HG02763 (cell line): ENCODE results near the gene VARS1.
"Not testable (repeated sequence)": the region's sequence is repeated elsewhere in the genome, so short reads cannot be mapped to it uniquely, and the experiment has no call there.

ENCODE experiments used
- ATAC-seq: cut with Tn5 transposase; IDR thresholded peaks from one replicate; pipeline ENCODE4 v1.9.1; 2021; ENCODE audit warnings: mild to moderate bottlenecking, moderate library complexity; ENCODE audit not compliant: unreplicated experiment

The VARS1 gene

DNA sequence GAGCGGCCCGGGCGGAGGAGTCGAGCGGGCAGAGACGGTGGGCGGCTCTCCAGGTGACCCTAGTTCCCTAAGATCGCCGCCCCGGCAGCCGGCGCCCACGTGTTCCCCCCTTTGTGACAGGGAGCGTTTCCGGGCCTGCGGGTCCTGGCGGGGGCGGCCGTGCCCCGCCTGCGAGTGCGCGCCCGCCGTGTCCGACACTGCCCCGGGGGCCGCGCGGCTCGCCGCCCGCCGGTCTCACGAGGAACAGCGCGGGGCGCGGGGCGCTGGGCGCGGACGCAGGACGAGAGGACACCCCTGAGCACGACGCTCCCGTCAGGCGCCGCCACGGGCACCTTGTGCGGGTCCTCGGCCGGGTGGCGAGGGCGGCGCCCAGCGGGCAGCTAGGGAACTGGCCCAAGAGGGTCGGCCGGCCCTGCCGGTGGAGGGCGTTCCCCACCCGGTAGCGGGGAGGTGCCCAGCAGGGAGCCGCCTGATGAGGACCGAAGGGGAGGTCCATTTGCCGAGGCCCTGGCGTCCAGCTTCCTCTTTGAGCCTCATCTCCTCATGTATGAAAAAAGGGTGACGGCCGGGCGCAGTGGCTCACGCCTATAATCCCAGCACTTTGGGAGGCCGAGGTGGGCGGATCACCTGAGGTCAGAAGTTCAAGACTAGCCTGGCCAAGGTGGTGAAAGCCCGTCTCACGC is at the start of gene VARS1:
Gene VARS1 (minus strand): TSS at position 137 of the 683 bp plus-strand sequence. CDS start 535 bp downstream, outside the sequence.
- ATAC-seq = peak; percentile 76

DNA sequence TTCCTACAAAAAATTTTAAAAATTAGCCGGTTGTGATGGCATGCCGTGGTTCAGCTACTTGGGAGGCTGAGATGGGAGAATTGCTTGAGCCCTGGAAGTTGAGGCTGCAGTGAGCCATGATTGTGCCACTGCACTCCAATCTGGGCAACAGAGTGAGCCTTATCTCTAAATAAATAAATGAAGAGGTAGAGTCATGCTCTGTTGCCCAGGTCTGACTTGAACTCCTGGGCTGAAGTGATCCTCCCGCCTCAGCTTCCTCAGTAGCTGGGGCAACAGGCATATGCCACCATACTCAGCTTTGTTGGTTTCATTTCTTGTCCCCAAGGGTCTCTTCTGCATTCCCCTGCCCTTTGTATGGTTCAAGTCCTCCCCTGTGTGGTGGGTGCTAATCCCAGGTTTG is 49.0 kb upstream of the VARS1 start:
- ATAC-seq = no peak

DNA sequence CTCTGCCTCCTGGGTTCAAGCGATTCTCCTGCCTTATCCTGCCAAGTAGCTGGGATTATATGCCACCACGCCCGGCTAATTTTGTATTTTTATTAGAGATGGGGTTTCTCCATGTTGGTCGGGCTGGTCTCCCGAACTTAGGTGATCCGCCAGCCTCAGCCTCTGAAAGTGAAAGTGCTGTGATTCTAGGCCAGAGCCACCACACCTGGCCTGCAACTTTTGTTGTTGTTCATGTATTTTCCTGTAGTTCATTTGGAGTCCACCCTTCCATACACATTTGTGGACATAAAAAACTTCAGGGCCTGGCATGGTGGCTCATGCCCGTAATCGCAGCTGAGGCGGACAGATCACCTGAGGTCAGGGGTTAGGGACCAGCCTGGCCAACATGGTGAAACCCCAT is 46.5 kb upstream of the VARS1 start:
- ATAC-seq = no peak

DNA sequence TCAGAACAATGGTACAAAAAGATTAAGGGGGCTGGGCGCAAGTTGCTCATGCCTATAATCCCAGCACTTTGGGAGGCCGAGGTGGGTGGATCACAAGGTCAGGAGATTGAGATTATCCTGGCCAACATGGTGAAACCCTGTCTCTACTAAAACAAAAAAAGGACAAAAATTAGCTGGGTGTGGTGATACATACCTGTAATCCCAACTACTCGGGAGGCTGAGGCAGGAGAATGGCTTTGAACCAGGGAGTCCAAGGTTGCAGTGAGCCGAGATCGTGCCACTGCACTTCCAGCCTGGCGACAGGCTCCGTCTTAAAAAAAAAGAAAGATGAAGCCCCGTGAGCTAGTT is 44.2 kb upstream of the VARS1 start:
- ATAC-seq = not testable (repeated sequence)

DNA sequence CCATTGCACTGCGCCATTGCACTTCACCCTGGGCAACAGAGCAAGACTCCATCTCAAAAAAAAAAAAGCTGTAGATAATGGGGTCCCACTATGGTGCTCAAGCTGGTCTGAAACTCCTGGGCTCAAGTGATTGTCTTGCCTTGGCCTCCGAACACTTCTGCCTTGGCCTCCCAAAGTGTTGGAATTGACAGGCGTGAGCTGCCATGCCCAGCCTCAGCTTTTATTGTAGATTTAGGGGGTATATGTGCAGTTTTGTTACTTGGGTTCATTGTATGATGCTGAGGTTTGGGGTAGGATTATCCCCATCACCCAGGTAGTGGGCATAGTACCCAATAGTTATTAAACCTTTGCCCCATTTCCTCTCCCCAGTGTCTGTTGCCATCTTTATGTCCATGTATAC is 43.4 kb upstream of the VARS1 start:
- ATAC-seq = no peak

DNA sequence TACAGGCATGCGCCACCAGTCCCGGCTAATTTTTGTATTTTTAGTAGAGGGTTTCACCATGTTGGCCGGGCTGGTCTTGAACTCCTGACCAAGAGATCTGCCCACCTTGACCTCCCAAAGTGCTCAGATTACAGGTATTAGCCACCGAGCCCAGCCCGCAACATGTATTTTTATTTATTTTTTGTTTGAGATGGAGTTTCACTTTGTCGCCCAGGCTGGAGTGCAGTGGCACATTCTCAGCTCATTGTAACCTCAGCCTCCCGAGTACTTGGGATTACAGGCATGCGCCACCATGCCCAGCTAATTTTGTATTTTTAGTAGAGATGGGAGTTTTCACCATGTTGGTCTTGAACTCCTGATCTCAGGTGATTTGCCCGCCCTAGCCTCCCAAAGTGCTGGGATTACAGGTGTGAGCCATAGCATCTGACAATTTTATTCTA is 42.6 kb upstream of the VARS1 start:
- not testable (repeated sequence) for ATAC-seq

DNA sequence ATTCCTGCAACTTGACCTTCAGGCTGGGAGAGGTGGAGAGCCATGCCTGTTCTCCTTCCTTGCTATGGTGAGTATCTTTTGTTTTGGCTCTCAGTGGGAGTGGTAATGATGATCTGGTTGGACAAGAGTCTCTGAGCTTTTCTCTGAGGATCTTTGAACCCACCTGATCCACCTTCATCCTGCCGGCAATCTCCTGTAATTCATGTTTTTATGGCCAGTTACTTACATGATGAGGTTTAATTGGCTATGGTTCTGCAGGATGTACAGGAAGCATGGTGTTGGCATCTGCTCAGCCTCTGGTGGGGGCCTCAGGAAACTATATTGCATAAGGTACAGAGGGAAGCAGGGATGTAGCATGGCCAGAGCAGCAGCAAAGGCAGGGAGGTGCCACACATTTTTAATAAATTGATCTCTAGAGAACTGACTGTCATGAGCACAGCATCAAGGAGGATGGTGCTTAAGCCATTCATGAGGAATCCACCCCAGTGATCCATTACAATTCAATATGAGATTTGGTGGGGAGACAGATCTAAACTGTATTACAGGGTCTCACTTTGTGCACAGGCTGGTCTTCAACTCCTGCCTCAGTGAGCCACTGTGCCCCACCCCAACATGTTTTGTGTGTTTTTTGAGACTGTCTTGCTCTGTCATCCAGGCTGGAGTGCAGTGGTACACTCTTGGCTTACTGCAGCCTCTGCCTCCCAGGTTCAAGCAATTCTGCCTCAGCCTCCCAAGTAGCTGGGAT is 42.0 kb upstream of the VARS1 start:
- ATAC-seq = no peak

DNA sequence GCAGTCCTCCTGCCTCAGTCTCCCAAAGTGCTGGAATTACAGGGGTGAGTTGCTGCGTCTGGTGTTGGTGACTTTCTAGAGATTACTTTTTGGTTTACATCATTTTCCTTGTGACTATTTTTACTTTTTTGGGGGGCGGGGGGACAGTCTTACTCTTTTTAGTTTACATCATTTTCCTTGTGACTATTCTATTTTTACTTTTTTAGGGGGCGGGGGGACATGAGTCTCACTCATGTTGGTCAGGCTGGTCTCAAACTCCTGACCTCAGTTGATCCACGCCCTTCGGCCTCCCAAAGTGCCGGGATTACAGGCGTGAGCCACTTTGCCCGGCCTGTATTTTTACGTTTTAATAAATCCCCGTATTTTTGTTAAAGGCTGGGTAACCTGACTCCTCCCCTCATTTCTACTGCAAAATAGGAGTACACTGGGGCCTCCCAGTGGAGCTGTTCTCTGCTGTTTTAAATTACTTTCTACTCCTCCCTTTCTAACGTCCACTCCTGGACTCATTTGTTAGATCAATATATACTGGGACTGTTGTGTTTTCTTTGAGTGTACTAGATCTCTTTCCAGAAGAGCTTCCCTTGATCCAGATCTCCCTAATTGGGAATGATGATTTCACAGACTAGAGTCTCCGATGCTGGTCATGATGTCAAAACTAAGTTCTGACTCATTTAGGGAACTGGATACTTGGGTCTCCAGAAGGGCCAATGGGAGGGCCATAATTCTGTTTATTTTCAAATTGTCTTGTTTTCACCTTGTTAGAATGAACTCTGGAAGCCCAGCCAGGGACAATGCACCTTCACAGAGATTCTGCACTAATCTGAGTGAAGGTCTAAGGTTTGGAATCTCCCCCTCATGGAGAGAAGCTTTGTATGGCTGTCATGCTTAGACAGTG is 41.2 kb upstream of the VARS1 start:
- no peak for ATAC-seq

DNA sequence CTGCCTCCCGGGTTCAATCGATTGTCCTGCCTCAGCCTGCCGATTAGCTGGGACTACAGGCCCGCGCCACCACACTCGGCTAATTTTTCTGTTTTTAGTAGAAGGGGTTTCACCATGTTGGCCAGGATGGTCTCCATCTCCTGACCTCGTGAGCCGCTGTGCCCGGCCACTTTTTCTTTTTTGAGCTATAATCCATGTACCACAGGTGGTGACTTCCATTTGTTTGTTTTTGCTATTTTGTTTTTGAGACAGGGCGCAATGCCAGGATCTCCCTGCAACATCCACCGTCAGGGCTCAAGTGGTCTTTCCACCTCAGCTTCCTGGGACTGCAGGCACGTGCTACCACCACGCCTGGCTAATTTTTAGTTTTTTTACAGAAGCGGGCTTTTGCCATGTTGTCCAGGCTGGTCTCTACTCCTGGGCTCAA is 40.5 kb upstream of the VARS1 start:
- no peak for ATAC-seq

DNA sequence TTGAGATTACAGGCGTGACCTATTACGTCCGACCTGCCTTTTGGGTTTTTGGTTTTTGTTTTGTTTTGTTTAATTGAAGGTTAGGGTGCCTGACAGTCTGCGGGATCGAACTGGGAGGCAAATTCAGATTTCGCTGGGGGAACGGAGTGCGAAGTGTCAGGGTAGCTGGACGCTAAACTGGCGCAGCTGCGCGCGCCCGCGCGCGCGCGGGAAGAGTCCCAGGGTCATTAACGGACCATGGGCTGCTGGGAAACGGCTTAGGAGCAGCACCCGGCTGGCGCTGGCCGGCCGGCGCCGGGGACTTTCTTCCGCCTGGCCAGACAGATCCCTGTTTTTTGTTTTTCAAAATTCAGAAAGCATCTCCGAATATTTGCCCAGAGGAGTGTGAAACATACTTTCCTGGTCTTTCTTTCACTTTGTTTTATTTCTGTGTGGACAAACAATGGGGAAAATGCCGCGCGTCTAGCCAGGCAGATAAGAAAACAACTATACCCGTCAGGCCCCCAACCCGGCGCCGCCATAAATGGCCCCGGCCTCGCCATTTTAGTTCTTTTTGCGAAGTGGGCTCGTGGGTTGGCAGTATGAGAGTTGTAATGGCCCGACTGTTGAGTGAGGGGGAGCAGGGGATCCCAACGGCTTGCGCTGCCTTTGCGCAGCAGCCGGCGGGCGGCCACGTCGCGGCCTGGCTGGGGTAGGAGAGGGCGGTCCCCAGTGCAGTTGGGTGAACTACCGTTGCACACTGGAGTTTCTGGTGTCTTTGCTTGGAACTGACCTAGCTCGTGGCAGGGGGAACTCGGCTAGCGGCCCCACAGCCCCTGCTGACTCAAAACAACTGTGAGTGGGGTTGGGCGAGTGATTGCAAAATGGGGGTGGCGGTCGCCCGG is 39.1 kb upstream of the VARS1 start:
- peak; percentile 43 for ATAC-seq

DNA sequence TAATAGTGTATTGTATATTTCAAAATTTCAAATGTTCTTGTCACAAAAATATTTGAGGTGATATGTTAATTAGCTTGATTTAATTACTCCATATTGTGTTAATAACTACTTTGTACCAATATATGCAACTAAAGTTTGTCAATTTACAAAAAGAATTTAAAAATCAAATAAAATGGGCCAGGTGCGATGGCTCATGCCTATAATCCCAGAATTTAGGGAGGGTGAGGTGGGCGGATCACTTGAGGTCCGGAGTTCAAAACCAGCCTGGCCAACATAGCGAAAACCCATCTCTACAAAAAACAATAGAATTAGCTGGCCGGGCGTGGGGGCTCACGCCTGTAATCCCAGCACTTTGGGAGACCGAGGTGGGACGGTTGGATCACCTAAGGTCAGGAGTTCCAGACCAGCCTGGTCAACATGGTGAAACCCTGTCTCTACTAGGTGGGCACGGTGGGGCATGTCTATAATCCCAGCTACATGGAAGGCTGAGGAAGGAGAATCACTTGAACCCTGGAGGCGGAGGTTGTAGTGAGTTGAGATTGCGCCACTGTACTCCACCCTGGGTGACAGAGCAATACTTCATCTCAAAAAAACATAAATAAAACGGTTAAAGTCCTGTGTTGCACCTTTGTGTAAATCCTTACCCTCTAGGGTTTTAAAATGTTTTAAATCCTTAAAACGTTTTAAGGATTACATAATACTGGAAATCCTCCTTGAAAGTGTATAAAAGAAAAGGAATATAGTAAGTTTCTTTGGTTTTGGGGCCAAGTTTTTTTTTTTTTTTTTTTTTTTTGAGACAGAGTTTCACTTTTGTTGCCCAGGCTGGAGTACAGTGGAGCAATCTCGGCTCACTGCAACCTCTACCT is 36.0 kb upstream of the VARS1 start:
- ATAC-seq = no peak

DNA sequence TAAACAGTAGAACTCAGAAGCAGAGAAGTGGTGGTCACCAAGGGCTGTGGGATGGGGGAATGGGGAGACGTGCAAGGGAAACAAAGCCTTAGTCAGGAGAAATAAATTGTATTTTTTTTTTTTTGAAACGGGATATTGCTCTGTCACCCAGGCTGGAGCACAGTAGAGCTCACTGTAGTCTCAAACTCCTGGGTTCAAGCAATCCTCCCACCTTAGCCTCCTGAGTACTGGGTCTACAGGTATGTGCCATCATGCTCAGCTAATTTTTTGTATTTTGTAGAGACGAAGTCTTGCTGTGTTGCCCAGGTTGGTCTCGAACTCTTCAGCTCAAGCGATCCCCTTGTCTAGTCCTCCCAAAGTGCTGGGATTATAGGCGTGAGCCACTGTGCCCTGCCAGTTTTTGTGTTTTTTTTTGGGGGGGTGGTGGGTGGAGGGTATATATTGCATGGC is 35.4 kb upstream of the VARS1 start:
- no peak for ATAC-seq

DNA sequence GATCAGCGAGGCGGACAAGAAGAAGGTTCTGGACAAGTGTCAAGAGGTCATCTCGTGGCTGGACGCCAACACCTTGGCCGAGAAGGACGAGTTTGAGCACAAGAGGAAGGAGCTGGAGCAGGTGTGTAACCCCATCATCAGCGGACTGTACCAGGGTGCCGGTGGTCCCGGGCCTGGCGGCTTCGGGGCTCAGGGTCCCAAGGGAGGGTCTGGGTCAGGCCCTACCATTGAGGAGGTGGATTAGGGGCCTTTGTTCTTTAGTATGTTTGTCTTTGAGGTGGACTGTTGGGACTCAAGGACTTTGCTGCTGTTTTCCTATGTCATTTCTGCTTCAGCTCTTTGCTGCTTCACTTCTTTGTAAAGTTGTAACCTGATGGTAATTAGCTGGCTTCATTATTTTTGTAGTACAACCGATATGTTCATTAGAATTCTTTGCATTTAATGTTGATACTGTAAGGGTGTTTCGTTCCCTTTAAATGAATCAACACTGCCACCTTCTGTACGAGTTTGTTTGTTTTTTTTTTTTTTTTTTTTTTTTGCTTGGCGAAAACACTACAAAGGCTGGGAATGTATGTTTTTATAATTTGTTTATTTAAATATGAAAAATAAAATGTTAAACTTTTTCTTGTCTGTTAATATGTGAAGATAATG is 34.2 kb upstream of the VARS1 start:
- no peak for ATAC-seq

DNA sequence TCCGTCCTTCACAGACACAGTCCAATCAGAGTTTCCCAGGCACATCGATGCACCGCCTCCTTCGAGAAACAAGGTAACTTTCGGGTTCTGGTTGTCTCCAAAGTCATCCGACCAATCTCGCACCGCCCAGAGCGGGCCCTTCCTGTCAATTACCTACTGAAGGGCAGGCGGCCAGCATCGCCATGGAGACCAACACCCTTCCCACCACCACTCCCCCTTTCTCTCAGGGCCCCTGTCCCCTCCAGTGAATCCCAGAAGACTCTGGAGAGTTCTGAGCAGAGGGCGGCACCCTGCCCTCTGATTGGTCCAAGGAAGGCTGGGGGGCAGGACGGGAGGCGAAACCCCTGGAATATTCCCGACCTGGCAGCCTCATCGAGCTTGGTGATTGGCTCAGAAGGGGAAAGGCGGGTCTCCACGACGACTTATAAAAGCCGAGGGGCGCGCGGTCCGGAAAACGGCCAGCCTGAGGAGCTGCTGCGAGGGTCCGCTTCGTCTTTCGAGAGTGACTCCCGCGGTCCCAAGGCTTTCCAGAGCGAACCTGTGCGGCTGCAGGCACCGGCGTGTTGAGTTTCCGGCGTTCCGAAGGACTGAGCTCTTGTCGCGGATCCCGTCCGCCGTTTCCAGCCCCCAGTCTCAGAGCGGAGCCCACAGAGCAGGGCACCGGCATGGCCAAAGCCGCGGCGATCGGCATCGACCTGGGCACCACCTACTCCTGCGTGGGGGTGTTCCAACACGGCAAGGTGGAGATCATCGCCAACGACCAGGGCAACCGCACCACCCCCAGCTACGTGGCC is 31.9 kb upstream of the VARS1 start, which contains the start of gene HSPA1B:
Gene HSPA1B (plus strand): TSS at position 453 of the 794 bp plus-strand sequence. CDS start 213 bp downstream, at position 666.
- ATAC-seq = peak; percentile 74

DNA sequence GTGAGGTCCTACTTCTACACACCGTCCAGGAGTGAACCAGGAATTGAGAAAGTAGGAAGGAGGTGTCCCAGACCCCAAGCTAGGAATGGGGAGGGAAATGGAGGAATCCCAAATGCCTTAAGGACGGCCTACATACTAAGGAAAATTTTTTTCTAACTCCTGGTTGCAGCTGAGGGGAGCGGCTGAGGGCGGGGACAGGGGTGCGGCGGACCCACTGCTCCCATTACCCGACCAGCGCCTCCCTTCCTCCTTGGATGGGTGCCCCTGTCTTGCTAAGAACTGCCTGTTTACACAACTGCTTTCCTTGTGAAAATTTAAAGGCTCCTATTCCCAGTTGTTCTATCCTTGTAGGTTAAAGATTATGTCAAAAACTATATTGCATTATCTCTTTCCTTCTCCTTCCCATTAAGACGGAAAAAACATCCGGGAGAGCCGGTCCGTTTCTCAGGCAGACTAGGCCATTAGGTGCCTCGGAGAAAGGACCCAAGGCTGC is 31.3 kb upstream of the VARS1 start:
- ATAC-seq = no peak

DNA sequence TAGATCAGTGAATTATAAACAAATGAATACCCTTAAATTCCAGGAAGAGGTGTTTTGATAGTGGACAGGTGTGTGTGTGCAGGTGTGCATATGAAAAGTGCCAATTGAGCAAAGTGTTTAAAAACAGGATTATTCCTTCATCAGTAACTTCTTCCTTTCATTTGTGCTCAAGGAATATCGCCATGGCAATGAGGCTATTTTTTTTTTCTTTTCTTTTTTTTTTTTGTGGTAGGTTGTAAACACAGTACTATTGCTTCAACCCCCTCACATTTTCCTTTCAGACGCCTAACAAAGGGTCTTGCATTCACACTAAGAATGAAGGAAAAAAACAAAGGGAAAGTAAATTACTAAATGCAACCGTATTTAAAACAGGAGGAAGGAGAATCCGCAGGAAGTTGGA is 30.0 kb upstream of the VARS1 start:
- ATAC-seq = no peak

DNA sequence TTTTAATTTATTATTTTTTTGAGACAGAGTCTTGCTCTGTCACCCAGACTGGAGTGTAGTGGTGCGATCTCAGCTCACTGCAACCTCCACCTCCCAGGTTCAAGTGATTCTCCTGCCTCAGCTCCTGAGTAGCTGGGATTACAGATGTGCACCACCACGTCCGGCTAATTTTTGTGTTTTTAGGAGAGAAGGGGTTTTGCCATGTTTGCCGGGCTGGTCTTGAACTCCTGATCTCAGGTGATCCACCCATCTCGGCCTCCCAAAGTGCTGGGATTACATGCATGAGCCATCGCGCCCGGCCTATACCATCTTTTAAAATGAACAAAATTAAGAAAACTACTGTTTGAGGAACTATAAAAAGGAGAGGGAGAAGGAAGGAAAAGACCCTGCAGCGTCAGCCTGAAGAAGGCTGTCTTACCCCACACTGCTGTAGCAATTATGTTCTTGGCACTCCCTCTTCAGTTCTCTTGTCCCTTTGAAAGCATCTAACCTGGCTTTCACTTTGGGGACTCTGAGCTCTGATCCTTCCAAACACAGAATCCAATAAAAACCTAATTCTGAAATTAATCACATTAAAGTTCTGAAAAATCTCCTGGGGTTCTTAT is 28.1 kb upstream of the VARS1 start:
- not testable (repeated sequence) for ATAC-seq
